Measurements from ENCODE around the gene MYH8. TPM values are rescaled to one million over a fixed set of nuclear protein-coding genes. Genes with fewer than 3 reads are reported as not detected.
A peak's percentile ranks its signal among the peaks of the same experiment; 100 is the strongest.

MYH8 gene
- total and polyA plus RNA-seq, 4 experiments from 2014 or later = not detected

DNA sequence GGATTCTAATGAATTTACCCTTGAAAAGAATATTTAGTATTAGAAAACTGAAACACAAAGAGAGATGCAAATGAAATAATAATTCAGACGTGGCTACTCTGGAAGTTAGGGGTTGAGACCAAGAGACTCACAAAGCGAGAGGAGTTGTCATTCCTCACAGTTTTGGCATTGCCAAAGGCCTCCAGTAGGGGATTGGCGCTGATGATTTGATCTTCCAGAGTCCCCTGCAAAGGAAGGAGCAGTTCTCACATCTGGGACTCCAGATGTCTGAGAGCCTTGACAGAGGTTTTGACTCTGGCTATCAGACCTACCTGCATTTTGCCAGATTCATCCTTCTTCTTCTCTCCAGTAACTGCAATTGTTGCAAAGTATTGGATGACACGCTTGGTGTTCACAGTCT lies 6.6 kb downstream of the MYH8 start:
- Histone ChIP-seq H3K27ac (ENCODE audit: low read depth, low read length) (no peak overlapping the region), H3K4me1 (ENCODE audit: insufficient read depth, low read length) (no peaks in the 10 kb centered on the region), H3K36me3 (ENCODE audit: insufficient read depth, low read length) (no peaks in the 10 kb centered on the region), H3K4me3 (ENCODE audit: low read length in 2 of 2) (no peak overlapping the region), H3K9me3 (ENCODE audit: control insufficient read depth in 1 of 2, low read length in 2 of 2) (no peaks in the 10 kb centered on the region), H3K27me3 (ENCODE audit: insufficient read depth, low read length) (no peaks in the 10 kb centered on the region)
- H3K4me3 Mint-ChIP-seq = no peak overlapping the region
- POLR2A ChIA-PET (ENCODE audit: partially characterized antibody) = no interaction called here
- intact Hi-C loops (cut with micrococcal nuclease) = no loop called here
- H3K9me3 Mint-ChIP-seq = no peaks in the 10 kb centered on the region
- peaks cover 3 to 5% of the 10 kb centered on the region in 2 donors for H3K27me3 Mint-ChIP-seq
- no peak for DNase-seq
- H3K4me1 Mint-ChIP-seq = no peaks in the 10 kb centered on the region
- CTCF ChIA-PET (ENCODE audit: partially characterized antibody) = no interaction called here
- H3K36me3 Mint-ChIP-seq = no peaks in the 10 kb centered on the region
- no peak overlapping the region for H3K27ac Mint-ChIP-seq

DNA sequence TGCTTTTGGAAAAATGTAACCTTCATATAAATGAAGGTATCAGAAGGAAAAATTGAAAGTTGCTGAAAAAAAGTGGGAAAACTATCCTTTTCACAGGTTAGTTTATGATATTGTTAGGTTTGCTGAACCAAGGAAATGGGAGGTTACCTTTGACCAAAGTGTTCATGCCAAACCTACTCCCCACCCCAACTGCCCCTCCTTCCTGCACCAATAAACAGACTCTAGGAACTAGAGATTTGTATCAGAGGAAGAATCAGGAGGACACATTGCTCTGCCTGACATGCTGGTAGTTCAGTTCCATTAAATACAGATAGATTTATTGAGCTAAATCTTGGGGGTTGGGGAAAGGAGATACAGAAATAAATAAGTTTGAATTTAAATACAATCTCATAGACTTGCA lies 18.2 kb downstream of the MYH8 start:
- Histone ChIP-seq H3K4me1 (ENCODE audit: insufficient read depth, low read length) (no peaks in the 10 kb centered on the region), H3K27ac (ENCODE audit: low read depth, low read length) (no peak overlapping the region), H3K4me3 (ENCODE audit: low read length in 2 of 2) (no peak overlapping the region), H3K36me3 (ENCODE audit: insufficient read depth, low read length) (no peaks in the 10 kb centered on the region), H3K27me3 (ENCODE audit: insufficient read depth, low read length) (no peaks in the 10 kb centered on the region), H3K9me3 (ENCODE audit: control insufficient read depth in 1 of 2, low read length in 2 of 2) (no peaks in the 10 kb centered on the region)
- ChIA-PET POLR2A (ENCODE audit: partially characterized antibody) (no interaction called here), CTCF (ENCODE audit: partially characterized antibody) (interaction anchor here (1.2 kb wide), 1 partner anchor 18 kb away, joined by 3 read pairs; no protein-coding TSS in a partner anchor)
- Mint-ChIP-seq H3K27ac (no peak overlapping the region), H3K9me3 (peaks cover 0 to 4% (median 0%) of the 10 kb centered on the region in 8 donors), H3K4me3 (no peak overlapping the region), H3K4me1 (no peaks in the 10 kb centered on the region), H3K27me3 (peaks cover 2 to 6% of the 10 kb centered on the region in 2 donors), H3K36me3 (no peaks in the 10 kb centered on the region)
- intact Hi-C loops (cut with micrococcal nuclease) = no loop called here
- DNase-seq = no peak

GRCh38 chr17:10398352-10398751 lies 23.4 kb downstream of the MYH8 start:
- Mint-ChIP-seq H3K4me3 (no peak overlapping the region), H3K4me1 (no peaks in the 10 kb centered on the region), H3K27ac (no peak overlapping the region), H3K36me3 (no peaks in the 10 kb centered on the region), H3K27me3 (peaks cover 2 to 8% of the 10 kb centered on the region in 2 donors), H3K9me3 (peaks cover 0 to 4% (median 0%) of the 10 kb centered on the region in 8 donors)
- Histone ChIP-seq H3K9me3 (ENCODE audit: control insufficient read depth in 1 of 2, low read length in 2 of 2) (no peaks in the 10 kb centered on the region), H3K36me3 (ENCODE audit: insufficient read depth, low read length) (no peaks in the 10 kb centered on the region), H3K4me1 (ENCODE audit: insufficient read depth, low read length) (no peaks in the 10 kb centered on the region), H3K27me3 (ENCODE audit: insufficient read depth, low read length) (no peaks in the 10 kb centered on the region), H3K4me3 (ENCODE audit: low read length in 2 of 2) (no peak overlapping the region), H3K27ac (ENCODE audit: low read depth, low read length) (no peak overlapping the region)
- POLR2A ChIA-PET (ENCODE audit: partially characterized antibody) = no interaction called here
- intact Hi-C loops (cut with micrococcal nuclease) = no loop called here
- DNase-seq = no peak
- CTCF ChIA-PET (ENCODE audit: partially characterized antibody) = no interaction called here

- H3K36me3 ChIP-seq (ENCODE audit: insufficient read depth, low read length) = no peaks in the 10 kb centered on the region
- peak overlapping the region in 1 of 7 donors; percentile 17 for H3K27ac Mint-ChIP-seq
- no peak for DNase-seq
- intact Hi-C loops (cut with micrococcal nuclease) = no loop called here
- H3K27me3 Mint-ChIP-seq = peaks cover 0 to 8% of the 10 kb centered on the region in 2 donors
- H3K27ac ChIP-seq (ENCODE audit: low read depth, low read length) = no peak overlapping the region
- H3K4me1 ChIP-seq (ENCODE audit: insufficient read depth, low read length) = no peaks in the 10 kb centered on the region
- no peaks in the 10 kb centered on the region for H3K27me3 ChIP-seq (ENCODE audit: insufficient read depth, low read length)
- H3K4me1 Mint-ChIP-seq = no peaks in the 10 kb centered on the region
- no peaks in the 10 kb centered on the region for H3K9me3 ChIP-seq (ENCODE audit: control insufficient read depth in 1 of 2, low read length in 2 of 2)
- H3K4me3 Mint-ChIP-seq = no peak overlapping the region
- no peaks in the 10 kb centered on the region for H3K36me3 Mint-ChIP-seq
- no peak overlapping the region for H3K4me3 ChIP-seq (ENCODE audit: low read length in 2 of 2)
- POLR2A ChIA-PET (ENCODE audit: partially characterized antibody) = no interaction called here
- CTCF ChIA-PET (ENCODE audit: partially characterized antibody) = no interaction called here
- peaks cover 0 to 4% (median 0%) of the 10 kb centered on the region in 8 donors for H3K9me3 Mint-ChIP-seq
Measured at GRCh38 chr17:10396524-10397163, 25.1 kb downstream of the MYH8 start.

DNA sequence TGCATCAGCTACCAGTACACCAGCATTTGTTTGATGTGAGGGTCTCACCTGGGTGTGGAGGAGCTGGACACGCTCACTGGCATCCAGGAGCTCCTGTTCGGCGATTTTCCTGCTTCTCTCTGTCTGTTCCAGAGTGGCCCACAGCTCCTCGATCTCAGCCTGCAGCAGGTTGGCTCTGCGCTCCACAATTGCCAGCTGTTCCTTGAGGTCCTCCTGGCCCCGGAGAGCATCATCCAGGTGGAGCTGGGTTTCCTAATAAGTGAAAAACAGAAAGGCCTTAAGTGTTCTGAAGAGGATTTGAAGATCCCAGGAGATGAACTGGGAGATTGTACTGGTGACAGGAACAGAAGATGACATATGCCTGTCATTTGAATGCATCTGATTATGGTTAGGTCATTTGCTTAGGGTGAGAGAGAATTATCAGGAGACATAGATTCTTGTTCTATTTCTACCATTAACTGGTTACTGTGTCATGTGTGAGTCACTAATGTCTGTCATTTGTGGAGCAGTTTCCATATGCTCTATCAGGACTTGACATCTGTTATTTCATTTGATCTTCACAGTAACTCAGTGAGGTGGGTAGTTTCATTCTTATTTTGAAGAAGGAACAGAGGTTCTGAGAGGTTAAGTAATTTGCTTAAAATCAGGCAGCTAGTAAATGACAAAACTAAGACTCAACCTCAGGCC lies 27.4 kb downstream of the MYH8 start:
- ChIA-PET POLR2A (ENCODE audit: partially characterized antibody) (no interaction called here), CTCF (ENCODE audit: partially characterized antibody) (no interaction called here)
- intact Hi-C loops (cut with micrococcal nuclease) = no loop called here
- H3K27ac ChIP-seq (ENCODE audit: low read depth, low read length) = no peak overlapping the region
- H3K9me3 ChIP-seq (ENCODE audit: control insufficient read depth in 1 of 2, low read length in 2 of 2) = no peaks in the 10 kb centered on the region
- Mint-ChIP-seq H3K4me1 (no peaks in the 10 kb centered on the region), H3K9me3 (peaks cover 0 to 3% (median 0%) of the 10 kb centered on the region in 8 donors), H3K27me3 (peaks cover 0 to 8% of the 10 kb centered on the region in 2 donors), H3K4me3 (no peak overlapping the region), H3K27ac (no peak overlapping the region), H3K36me3 (no peaks in the 10 kb centered on the region)
- H3K27me3 ChIP-seq (ENCODE audit: insufficient read depth, low read length) = no peaks in the 10 kb centered on the region
- H3K36me3 ChIP-seq (ENCODE audit: insufficient read depth, low read length) = no peaks in the 10 kb centered on the region
- no peak overlapping the region for H3K4me3 ChIP-seq (ENCODE audit: low read length in 2 of 2)
- DNase-seq = no peak
- no peaks in the 10 kb centered on the region for H3K4me1 ChIP-seq (ENCODE audit: insufficient read depth, low read length)

DNA sequence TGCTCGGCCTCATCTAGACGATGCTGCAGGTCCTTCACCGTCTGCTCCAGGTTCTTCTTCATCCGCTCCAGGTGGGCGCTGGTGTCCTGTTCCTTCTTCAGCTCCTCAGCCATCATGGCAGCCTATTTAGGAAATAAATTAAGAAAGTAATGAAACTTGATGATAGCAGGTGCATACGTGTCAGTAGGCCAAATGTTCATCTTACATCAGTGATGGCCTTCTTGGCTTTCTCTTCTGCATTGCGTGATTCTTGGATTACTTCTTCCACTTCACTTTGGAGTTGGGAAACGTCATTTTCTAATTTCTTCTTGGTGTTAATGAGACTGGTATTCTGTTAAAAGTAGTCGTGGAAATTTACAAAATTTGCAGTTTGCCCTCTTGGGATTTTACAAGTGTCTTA lies 28.9 kb downstream of the MYH8 start:
- intact Hi-C loops (cut with micrococcal nuclease) = no loop called here
- no peak overlapping the region for H3K27ac ChIP-seq (ENCODE audit: low read depth, low read length)
- no peaks in the 10 kb centered on the region for H3K9me3 ChIP-seq (ENCODE audit: control insufficient read depth in 1 of 2, low read length in 2 of 2)
- DNase-seq = no peak
- no peak overlapping the region for H3K4me3 ChIP-seq (ENCODE audit: low read length in 2 of 2)
- CTCF ChIA-PET (ENCODE audit: partially characterized antibody) = no interaction called here
- Mint-ChIP-seq H3K27ac (no peak overlapping the region), H3K4me1 (no peaks in the 10 kb centered on the region), H3K4me3 (no peak overlapping the region), H3K9me3 (peaks cover 0 to 5% (median 2%) of the 10 kb centered on the region in 8 donors), H3K27me3 (peaks cover 0 to 8% of the 10 kb centered on the region in 2 donors), H3K36me3 (no peaks in the 10 kb centered on the region)
- no peaks in the 10 kb centered on the region for H3K36me3 ChIP-seq (ENCODE audit: insufficient read depth, low read length)
- no peaks in the 10 kb centered on the region for H3K4me1 ChIP-seq (ENCODE audit: insufficient read depth, low read length)
- POLR2A ChIA-PET (ENCODE audit: partially characterized antibody) = no interaction called here
- H3K27me3 ChIP-seq (ENCODE audit: insufficient read depth, low read length) = no peaks in the 10 kb centered on the region

GRCh38 chr17:10385871-10386270 lies 35.9 kb downstream of the MYH8 start:
- CTCF ChIA-PET (ENCODE audit: partially characterized antibody) = no interaction called here
- intact Hi-C loops (cut with micrococcal nuclease) = no loop called here
- no peak for DNase-seq
- no peaks in the 10 kb centered on the region for H3K4me1 Mint-ChIP-seq
- no peaks in the 10 kb centered on the region for H3K36me3 ChIP-seq (ENCODE audit: insufficient read depth, low read length)
- H3K4me3 Mint-ChIP-seq = no peak overlapping the region
- no peak overlapping the region for H3K27ac Mint-ChIP-seq
- H3K27me3 Mint-ChIP-seq = peaks cover 0 to under 1% of the 10 kb centered on the region in 2 donors
- POLR2A ChIA-PET (ENCODE audit: partially characterized antibody) = no interaction called here
- no peak overlapping the region for H3K27ac ChIP-seq (ENCODE audit: low read depth, low read length)
- no peaks in the 10 kb centered on the region for H3K9me3 ChIP-seq (ENCODE audit: control insufficient read depth in 1 of 2, low read length in 2 of 2)
- H3K9me3 Mint-ChIP-seq = peaks cover 0 to 8% (median 3%) of the 10 kb centered on the region in 8 donors
- no peaks in the 10 kb centered on the region for H3K27me3 ChIP-seq (ENCODE audit: insufficient read depth, low read length)
- no peak overlapping the region for H3K4me3 ChIP-seq (ENCODE audit: low read length in 2 of 2)
- H3K4me1 ChIP-seq (ENCODE audit: insufficient read depth, low read length) = no peaks in the 10 kb centered on the region
- no peaks in the 10 kb centered on the region for H3K36me3 Mint-ChIP-seq

Measured in CD4-positive, alpha-beta memory T cell (primary cell).